Activated T-cell treated with anti-CD3 and anti-CD28 coated beads for 48 hours (primary cell): Measurements from ENCODE around the gene TANGO2.

Experiments used
- DNase-seq: peaks from one replicate; pipeline ENCODE4 v3.0.0-alpha.2; 2020; ENCODE audit warnings: low read depth

TANGO2 gene

GRCh38 chr22:20012741-20013331 is 8.1 kb upstream of the TANGO2 start:
- no peak for DNase-seq

GRCh38 chr22:20013382-20013871 is 7.5 kb upstream of the TANGO2 start:
- peak; percentile 29 for DNase-seq

DNA sequence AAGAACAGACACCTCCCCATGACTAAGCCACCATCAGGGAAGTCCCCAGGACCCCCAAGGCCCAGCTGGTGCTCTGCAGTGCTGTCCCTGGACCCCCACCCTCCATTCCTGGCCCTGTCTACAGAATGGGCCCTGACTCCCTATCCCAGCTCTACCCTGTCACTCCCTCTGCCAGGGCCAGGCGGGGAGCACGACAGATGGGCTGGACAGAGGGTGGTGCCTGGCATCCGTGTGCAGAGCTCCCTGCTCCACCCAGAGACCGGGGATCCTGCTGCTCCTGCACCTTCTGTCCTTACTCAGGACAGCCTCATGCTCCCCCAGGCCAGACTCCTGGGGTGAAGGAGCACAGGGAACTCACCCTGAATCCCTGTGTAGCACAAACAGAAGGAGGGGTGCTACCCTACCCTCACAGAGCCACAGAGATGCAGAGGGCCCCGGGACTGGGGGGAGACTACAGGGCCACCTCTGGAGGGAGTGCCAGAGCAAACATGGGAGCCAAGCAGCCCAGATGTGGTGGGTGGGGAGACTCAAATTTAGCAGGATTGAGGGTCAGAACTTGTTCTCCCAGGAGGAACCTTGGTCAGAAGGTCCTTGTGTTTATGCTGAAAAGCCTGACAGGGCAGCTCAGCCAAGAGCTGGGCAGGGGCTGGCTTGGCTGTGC is 6.3 kb upstream of the TANGO2 start:
- no peak for DNase-seq

DNA sequence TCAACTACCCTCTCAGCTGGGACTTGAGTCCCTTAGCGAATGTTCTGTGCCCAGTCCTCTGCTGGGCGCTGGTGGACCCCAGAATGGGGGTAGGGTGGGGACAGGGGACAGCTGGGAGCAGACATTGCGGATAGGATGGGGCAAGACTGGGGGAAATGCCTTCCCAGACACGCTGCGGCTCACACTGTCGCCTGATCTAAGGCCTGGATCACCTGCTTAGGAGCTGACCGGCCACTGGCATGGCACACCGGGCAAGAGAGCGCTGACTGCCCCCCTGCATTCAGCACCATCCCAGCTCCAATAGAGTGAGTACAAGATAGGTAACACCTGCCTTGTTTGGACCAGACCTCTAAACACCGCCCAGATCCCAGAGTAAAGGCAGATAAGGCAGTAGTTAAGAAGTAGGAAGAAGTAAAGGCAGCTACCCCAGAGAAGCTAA is 5.7 kb upstream of the TANGO2 start:
- no peak for DNase-seq

- peak; percentile 22 for DNase-seq
These were observed 4.8 kb upstream of the TANGO2 start for GRCh38 chr22:20015971-20016733.

GRCh38 chr22:20016734-20017621 is 3.9 kb upstream of the TANGO2 start, which contains the start of gene ARVCF:
Gene ARVCF, minus strand, starts transcription at chr22:20016823. Its CDS starts 26,029 bp downstream, at chr22:19990794.
- peak; percentile 90 for DNase-seq

- no peak for DNase-seq
These were observed 3.3 kb upstream of the TANGO2 start for GRCh38 chr22:20017622-20017958.

DNA sequence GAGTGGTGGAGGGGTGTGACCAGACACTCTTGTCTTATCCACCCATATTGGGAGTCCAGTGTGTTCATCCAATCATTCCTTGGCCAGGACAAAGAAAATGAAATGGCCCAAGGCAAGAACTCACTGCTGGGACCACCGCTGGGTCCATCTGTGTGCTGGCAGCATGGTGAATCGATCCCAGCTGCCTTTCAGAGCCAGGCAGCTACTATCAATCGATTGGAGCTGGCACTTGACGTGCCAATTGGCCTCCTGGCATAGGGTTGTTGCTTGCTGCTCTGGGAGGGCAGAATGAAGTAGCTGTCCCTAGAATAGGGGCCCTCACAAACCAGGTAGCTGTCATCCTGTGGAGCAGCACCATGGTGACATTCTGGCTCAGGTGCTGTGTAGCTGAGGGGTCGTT is 2.9 kb upstream of the TANGO2 start:
- no peak for DNase-seq

- no peak for DNase-seq
These were observed 1.0 kb upstream of the TANGO2 start for GRCh38 chr22:20019661-20020532.

- no peak for DNase-seq
These were observed 579 bp downstream of the TANGO2 start for GRCh38 chr22:20021196-20022181.

GRCh38 chr22:20022231-20022977 is 1.5 kb downstream of the TANGO2 start:
- DNase-seq = no peak

DNA sequence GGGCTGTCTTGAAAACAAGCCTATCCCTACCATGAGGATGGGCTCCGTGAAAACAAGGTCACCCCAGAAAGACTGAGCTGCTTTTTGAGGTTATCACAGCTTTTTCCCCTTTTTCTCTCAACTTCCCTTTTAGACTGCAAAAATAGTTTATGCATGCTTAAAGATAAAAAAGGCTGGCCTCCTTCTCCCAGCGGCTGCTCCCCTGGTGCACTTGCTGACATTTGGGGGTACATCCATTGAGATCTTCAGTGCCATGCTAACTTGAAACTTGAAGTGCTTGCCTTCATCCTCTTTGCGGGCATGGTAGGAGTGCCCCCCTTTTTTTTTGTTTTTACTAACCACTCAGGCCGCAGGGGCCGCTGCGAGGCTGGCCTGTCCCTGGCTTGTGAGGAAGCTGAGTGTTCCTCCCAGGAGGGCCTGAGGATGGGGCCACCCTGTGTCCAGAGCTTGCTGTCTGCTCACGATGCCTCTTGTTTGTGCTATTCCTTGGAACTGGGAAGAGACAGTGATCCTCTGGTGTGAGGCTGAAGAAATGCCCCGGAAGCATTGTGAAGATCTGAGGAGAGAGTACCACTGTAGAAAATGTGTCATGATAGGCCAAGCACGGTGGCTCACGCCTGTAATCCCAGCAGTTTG is 2.2 kb downstream of the TANGO2 start:
- DNase-seq = no peak

GRCh38 chr22:20024225-20024624 is 3.3 kb downstream of the TANGO2 start:
- DNase-seq = no peak

DNA sequence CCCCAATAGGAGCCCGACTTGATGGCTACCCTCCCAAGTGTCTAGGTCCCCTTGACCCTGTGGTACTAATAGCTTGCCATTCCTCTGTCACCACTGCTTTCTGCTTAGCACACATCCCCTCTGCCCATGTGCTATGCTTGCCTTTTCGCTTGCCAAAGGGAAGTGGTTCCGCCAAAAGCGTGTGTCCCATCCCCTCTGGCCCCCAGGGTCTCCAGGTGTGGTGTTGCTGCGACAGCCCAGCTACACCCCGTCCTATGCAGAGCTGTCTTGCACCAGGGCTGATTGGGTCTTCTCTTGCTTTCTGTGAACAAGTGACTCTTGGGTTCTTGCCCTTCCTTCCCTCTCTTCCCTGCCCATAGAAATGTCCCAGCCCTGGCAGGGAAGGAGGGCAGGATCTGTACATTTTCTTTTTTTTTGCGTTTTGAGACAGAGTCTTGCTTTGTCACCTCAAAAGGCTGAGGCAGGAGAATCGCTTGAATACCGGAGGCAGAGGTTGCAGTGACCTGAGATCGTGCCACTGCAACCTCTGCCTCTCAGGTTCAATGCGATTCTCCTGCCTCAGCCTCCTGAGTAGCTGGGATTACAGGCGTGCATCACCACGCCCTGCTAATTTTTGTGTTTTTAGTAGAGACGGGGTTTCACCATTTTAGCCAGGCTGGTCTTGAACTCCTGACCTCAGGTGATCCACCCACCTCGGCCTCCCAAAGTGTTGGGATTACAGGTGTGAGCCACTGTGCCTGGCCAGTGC is 3.9 kb downstream of the TANGO2 start:
- DNase-seq = no peak

DNA sequence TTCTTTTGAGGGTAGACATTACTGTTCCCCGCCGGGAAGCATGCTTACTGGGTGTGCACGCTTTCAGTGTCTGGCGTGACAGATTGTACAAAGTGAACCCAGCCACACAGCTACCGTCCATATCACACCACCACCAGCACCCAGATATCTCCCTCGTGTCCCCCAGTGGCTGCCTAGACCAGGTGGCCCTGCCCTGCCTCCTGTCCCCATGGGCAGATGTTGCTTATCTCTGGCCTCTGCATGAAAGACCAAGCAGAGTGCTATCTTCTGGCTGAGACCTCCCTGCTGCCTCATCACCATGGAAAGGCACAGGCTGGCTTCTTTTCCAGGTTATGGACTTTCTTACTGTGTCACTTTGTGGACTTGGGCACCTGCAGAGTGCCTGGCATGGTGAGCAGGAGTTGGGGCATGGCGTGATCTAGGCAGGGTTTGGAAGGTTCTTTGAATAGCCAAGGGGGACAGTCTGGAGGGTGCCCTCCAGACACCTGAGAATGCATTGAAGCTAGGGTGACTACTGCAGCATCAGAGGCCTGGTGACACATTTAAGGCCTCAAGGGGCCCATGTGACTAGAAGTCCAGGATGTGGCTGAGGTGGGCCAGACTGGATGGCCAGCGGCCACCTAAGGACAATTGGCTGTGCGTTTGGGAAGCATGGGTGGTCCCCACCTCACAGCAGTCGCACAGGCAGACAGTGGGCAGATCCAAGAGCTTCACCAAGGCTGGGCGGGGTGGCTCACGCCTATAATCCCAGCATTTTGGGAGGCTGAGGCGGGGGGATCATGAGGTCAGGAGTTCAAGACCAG is 4.7 kb downstream of the TANGO2 start:
- DNase-seq = no peak

DNA sequence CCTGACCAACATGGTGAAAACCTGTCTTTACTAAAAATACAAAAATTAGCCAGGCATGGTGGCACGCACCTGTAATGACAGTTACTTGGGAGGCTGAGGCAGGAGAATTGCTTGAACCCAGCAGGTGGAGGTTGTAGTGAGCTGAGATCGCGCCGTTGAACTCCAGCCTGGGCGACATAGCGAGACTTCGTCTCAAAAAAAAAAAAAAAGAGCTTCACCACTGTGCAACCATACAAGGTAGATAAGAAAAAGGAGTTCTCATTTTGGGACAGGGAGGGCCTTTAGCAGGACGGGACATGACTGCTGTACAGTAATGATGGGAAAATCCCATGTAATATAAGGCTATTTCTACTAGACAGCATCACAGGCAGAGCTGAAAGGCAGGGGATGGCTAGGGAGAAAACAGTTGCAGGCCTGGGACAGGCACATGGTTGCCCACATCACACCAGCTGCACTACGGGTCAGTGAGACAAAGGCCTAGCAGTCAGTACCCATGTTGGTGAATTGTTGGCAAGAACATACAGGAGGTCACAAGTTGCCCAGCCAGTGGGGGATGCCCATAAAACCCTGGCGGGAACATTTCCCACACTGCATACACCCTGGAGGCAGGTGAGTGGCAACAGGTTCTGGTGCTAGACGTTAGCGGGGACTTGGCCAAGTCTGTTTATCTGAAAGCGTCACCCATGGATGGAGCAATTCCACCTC is 5.4 kb downstream of the TANGO2 start:
- DNase-seq = no peak
